GM03348 (cell line): ENCODE measurements around the gene TFCP2.
A peak's percentile ranks its signal among the peaks of the same experiment; 100 is the strongest.
"Not testable (repeated sequence)": the region's sequence is repeated elsewhere in the genome, so short reads cannot be mapped to it uniquely, and the experiment has no call there.

Experiments
- DNase-seq: peaks from one replicate; pipeline ENCODE4 v3.0.0; 2012; ENCODE audit warnings: low spot score

Gene TFCP2

GRCh38 chr12:51172515-51173431, at the start of gene TFCP2:
TSS of gene TFCP2 (minus strand) at chr12:51173135. CDS start at chr12:51172422, 713 bp downstream.
- peak; percentile 98 for DNase-seq

DNA sequence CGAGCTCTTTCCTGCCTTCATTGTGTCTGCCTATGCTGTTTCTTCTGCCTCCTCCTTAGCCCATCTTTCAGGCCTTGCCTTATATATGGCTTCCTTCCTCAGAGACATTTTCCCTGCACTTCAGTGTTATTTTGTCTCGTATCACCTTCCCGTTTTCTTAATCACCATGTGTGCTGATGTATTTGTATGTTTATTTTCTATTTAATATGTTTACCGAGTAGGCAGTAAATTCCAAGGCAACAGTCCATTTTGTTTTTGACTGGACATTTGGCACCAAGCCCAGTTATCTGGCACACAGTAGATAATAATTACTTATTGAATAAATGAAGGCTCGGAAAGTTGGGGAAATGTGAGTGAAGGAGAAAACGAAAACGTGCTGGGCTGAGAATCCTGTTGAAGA, 49.5 kb upstream of the TFCP2 start:
- DNase-seq, result no peak

DNA sequence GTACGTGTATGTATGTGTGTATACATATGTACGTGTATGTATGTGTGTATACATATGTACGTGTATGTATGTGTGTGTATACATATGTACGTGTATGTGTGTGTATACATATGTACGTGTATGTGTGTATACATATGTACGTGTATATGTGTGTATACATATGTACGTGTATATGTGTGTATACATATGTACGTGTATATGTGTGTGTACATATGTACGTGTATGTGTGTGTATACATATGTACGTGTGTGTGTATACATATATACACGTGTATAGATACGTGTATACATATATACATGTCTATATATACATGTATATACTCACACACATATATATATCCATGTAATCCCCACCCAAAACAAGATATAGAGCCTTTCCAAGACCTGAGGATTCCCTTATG, 46.9 kb upstream of the TFCP2 start:
- not testable (repeated sequence) for DNase-seq

GRCh38 chr12:51219322-51219721, 46.4 kb upstream of the TFCP2 start:
- no peak for DNase-seq

DNA sequence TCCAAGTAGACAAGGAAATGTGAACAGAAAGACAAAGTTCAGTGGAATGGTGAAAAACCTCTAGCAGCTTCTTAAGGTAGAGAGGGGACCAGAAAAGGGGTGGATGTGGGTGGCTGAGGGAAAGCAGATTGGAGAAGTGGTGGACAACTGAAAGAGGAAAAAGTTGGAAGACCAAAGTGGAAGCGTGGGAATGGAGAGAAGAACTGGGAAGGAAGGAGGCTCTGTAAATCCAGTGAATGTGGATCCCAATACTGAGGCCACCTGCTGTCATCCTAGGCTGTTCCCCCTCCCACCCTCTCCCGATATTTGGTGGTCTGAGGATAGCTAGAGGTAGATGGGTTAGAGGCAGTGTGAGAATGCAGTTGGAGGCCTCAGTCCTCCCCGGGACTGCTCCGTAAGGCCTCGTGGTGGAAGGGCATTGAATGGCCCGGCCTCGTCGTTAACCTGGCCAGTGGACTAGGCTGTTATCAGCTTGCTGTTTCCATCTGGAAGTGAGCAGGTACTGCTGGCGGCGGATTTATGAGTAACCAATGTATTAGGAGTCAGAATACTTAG, 45.7 kb upstream of the TFCP2 start:
- no peak for DNase-seq

GRCh38 chr12:51217968-51218606, 45.2 kb upstream of the TFCP2 start, which contains the start of gene POU6F1:
TSS of gene POU6F1 (minus strand) at chr12:51218062. CDS start at chr12:51206836, 11,226 bp downstream.
- DNase-seq, result peak; percentile 96

DNA sequence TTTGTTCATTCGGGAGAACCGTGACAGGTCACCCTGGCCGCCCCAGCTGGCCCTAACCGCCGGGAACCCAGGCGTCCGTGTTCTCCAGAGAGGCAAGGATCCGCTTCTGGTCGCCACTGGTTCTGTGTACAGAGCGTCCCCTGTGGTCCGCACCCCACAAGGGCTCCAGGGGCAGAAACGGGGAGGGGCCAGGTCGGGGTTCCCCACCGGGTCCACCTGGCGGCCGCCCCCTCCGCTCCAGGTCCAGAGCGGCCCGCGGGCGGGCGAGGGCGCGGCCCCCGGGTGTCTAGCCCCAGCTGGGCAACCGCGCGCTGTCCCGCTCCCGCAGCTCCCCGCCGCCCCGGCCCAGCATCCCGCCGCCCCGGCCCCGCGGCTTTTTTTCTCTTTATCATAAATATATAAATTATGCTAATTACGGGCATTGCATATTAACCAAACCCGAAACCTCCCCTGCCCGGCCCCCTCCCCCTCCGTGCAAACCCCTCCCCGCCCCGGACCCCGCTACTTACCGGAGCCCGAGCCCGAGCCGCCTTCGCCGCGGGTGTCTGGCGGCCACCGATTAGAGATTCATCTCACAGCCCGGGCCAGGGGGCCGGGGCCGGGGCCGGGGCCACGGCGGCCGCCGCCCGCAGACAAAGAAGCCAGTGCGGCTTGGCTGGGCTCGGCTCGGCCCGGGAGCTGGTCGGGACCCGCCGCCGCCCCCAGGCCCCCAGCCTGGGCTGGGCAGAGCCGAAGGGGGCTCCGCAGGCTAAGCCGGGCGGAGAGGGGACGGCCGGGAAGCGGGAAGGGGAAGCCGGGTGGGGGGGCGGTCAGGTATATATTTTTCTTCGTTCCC, 44.4 kb upstream of the TFCP2 start:
- DNase-seq, result peak; percentile 87

DNA sequence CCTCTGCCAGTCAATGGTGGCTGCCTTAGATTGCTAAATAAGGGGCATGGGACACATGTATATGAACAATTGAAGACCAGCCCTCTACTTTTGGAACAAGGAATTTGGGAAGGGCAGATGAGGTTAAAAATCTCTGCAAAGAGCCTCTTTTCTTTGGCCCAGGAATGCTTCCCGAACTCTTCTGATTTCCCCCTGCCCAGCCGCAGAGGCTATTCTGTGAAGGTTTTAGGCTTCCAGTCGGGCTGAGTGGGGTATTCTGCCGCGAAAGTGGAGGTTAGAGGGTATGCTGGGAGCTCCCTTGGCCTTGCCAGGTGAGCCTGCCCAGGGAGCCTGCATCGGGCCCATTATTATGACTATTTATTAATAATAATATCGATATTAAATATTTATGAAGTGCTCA, 43.7 kb upstream of the TFCP2 start:
- no peak for DNase-seq

DNA sequence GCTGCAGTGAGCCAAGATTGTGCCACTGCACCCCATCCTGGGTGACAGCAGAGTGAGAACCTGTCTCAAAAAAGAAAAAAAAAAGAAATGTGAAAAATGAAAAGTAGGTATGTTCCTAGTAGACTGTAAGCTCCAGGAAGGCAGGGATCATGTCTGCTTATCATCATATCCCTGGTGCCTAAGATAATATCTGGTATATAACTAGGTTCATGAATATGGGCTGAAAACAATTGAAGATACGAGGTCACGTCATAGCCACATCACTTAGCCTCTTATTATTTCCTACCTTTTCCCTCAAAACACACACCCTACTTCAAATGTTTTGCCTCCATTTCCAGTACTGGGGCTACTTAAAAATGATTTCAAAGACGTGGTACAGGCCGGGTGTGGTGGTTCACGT, 42.0 kb upstream of the TFCP2 start:
- no peak for DNase-seq

- DNase-seq, result no peak
Measured at GRCh38 chr12:51210690-51211395, 37.9 kb upstream of the TFCP2 start.

- no peak for DNase-seq
Measured at GRCh38 chr12:51209259-51209658, 36.3 kb upstream of the TFCP2 start.

- DNase-seq, result no peak
Measured at GRCh38 chr12:51208016-51208660, 35.2 kb upstream of the TFCP2 start.

DNA sequence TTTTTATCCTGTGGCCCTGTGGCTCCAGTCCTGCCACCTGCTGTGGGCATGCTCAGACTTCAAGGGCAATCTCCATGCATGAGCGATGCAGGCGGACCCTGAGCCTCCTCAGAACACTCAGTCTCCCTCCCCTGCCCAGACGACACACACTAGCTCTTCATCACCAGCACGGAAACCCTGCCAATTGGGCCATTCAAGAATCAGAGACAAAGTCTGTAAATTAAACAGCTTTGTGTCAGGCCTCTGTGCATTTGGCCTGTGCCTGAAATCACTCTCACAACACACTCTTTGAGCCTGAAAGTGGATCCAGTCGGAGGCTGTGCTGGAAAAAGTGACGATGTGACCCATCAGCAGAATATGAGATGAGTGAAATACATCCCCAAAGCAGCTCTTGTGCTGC, 32.4 kb upstream of the TFCP2 start:
- no peak for DNase-seq

DNA sequence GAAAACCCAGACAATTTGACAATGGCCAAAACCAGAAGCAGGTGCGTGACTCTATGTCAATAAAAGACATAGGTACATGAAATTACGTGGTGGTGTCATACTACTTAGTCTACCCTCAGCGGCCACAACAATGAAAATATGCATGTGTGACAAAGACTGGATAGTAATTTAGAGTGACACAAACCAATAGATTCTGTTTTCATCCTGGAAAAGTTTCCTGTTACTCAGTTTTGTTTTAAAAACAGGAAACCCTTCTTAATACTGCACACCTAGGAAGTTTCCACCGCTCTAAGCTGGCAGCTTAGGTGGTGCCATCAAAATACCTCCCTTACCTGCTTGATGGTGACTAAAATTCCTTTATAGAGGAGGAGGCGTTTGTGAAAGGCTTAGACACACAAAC, 29.8 kb upstream of the TFCP2 start:
- DNase-seq, result no peak

DNA sequence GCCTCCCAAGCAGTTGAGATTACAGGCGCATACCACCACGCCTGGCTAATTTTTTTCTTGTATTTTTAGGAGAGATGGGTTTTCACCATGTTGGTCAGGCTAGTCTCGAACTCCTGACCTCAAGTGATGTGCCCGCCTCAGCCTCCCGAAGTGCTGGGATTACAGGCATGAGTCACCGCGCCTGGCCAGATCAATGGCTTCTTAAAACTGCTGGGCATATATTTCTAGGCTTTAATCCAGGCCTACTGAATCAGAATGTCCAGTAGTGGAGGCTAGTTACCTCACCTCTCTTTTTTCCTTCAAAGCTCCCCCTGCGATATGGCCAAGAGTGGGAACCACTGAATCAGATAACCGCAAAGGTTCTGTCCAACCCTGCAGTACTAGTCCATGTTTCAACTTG, 27.9 kb upstream of the TFCP2 start:
- no peak for DNase-seq

GRCh38 chr12:51200156-51200555, 27.2 kb upstream of the TFCP2 start:
- DNase-seq, result no peak

DNA sequence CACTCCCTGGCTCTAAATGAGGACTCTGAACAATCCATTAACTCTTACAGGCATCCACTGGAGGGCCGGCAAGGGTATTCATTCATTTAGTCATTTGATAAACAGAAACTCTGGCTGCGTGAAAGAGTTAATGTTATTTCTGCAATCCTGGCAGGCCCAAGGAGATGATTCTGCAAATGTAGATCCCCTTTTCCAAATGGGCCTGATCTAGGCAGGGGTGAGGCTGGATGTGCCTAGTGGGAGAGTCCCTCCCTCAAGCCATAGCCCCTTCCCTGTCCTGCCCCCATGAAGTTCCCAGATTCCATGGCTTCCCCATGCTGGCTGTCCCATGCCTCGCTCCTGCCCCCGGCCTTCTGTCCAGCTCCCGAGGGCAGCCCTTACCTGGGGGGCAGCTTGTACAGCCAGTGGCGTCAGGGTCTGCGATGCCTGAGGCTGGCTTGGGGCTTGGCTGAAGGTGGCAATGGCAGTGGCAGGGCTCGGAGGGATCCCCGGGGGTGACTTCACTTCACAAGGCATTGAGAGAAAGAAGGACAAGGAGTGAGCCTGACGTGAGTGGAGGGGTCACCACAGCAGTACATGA, 26.5 kb upstream of the TFCP2 start:
- DNase-seq, result no peak

DNA sequence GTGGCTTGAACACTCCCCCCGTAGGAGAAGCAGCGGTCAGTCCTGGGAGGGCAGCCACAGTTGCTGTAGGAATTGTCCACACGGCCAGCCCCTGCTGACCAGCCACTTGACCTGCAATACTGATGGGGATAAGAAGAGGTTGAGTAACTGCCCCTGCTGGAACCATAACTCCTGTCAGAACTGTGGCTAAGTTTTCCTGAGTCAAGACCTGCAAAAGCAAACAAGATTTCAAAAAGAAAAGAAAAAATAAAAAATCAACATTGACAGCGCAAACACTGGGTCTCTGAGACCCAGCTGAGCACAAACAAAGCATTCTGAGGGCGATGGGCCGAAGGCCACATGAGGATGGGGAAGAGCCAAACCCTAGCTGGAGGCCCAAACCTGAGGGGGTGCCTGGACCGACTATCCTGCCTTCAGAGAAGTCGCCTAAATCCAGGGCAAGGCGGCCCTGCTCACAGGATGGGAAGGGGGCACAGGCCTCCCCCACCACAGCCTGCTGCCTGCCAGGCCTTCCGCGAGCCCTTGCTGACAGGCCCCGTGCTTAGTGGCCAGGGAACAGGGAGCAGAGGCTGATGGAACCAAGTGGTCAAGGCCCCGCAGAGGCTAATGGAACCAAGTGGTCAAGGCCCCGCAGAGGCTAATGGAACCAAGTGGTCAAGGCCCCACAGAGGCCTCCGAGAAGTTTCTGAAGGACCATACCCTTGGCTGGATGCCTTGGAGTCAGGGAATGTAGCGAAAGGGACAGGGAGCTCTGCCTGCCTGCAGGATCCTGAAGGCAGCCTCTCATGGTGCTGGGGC, 25.8 kb upstream of the TFCP2 start:
- no peak for DNase-seq

DNA sequence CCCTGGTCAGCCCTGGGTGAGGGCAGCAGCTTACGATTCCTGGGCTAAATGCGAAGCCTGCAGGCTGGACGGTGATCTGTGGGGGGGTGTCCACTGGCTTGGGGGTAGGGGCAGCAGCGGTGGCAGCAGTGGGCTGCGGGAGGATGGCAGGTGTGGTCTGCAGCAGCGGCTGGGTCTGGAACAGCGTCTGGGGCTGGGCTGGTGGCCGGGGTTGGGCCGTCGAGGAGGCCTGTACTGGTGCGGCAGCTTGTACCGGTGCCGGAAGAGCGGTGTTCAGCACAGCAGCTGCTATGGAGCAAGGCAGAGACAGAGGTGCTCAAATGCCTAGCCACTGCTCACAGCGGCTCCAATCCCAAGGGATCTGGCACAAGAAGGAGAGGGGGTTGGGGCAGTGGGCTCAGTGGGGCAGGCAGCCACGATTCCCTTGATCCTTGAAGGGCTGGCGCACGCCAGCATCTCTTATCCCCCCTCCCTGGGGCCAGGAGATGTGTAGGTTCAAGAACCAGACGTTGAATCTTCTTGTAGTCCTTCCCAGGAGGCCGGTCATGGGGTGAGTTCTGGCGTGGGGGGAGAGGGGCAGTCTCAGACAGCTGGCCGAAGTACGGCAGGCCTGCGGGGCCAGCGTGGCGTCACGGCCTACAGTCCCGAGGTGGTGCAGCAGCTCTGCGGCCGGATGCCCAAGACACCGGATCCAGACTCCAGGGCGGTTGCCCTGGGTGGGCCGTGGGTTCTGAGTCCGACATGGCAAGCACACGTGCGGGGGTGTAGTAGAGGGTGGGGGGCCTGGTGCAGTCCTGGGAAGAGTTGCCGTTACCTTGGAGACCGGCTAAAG, 25.0 kb upstream of the TFCP2 start:
- DNase-seq, result no peak
